Endodermal cell (in vitro differentiated cells): ENCODE measurements around the gene SREK1IP1. TPM values are rescaled to one million over a fixed set of nuclear protein-coding genes. Genes with fewer than 3 reads are reported as not detected.

Experiments
- DNase-seq: peaks from one replicate; pipeline ENCODE4 v3.0.0-alpha.2; 2017
- H3K27ac ChIP-seq: 2 replicates; pipeline ENCODE4 v1.5.1; 2013; ENCODE audit warnings: mild to moderate bottlenecking, low read depth, low read length, moderate library complexity
- H3K27me3 ChIP-seq: 2 replicates; pipeline ENCODE4 v1.6.1; 2013; ENCODE audit warnings: mild to moderate bottlenecking, low read length, moderate library complexity; ENCODE audit not compliant: insufficient read depth, control insufficient read depth, poor library complexity, severe bottlenecking
- H3K36me3 ChIP-seq: 2 replicates; pipeline ENCODE4 v1.7.0; 2013; ENCODE audit warnings: mild to moderate bottlenecking, low read length, moderate library complexity; ENCODE audit not compliant: control insufficient read depth, insufficient read depth
- H3K4me1 ChIP-seq: one replicate; pipeline ENCODE4 v1.7.0; 2013; ENCODE audit warnings: low read length; ENCODE audit not compliant: control insufficient read depth, insufficient read depth
- H3K4me3 ChIP-seq: 2 replicates; pipeline ENCODE4 v1.5.1; 2013; ENCODE audit warnings: mild to moderate bottlenecking, low read length, moderate library complexity
- H3K9ac ChIP-seq: 2 replicates; pipeline ENCODE4 v1.6.1; 2013; ENCODE audit warnings: mild to moderate bottlenecking, low read length, moderate library complexity; ENCODE audit not compliant: poor library complexity, severe bottlenecking; ENCODE audit errors: extremely low read depth
- H3K9me3 ChIP-seq: 2 replicates; pipeline ENCODE4 v1.6.1; 2013; ENCODE audit warnings: mild to moderate bottlenecking, low read length, moderate library complexity; ENCODE audit not compliant: control insufficient read depth
- H3K27ac Mint-ChIP-seq: 2 replicates; pipeline ENCODE4 v1.8.0; 2020; ENCODE audit warnings: mixed read lengths
- H3K27me3 Mint-ChIP-seq: 2 replicates; pipeline ENCODE4 v1.8.0; 2021; ENCODE audit warnings: mild to moderate bottlenecking, mixed read lengths; ENCODE audit not compliant: insufficient read depth
- H3K36me3 Mint-ChIP-seq: 2 replicates; pipeline ENCODE4 v1.8.0; 2020; ENCODE audit warnings: low read depth, mixed read lengths
- H3K4me1 Mint-ChIP-seq: 2 replicates; pipeline ENCODE4 v1.8.0; 2020; ENCODE audit warnings: mixed read lengths
- H3K4me3 Mint-ChIP-seq: 2 replicates; pipeline ENCODE4 v1.8.0; 2020; ENCODE audit warnings: mild to moderate bottlenecking, moderate library complexity, mixed read lengths
- H3K9me3 Mint-ChIP-seq: 2 replicates; pipeline ENCODE4 v1.8.0; 2020; ENCODE audit warnings: mild to moderate bottlenecking, mixed read lengths
- CTCF ChIP-seq: fragments of 200-600 bp; sonication (generic); conservative IDR thresholded peaks from 2 replicates; pipeline ENCODE4 v1.5.0; 2021; ENCODE audit warnings: antibody characterized with exemption, mild to moderate bottlenecking
- WGBS, 2 experiments: methylation state at CpG; one replicate each; pipeline versions ENCODE4 v1.1.5 to v1.1.7; 2013; ENCODE audit warnings: missing lambda C conversion rate in 2 of 2, mixed read lengths in 1 of 2; ENCODE audit not compliant: insufficient coverage in 1 of 2, insufficient read length in 1 of 2; 5-methylcytosine and 5-hydroxymethylcytosine counted together
- total RNA-seq, 2 donors: library from RNA; stranded (reverse); fragmentation: NEBNext Ultra II Directional in 1 of 2; extraction: Animal tissue kit (Norgen Biotek cat#: 25700) in 1 of 2; gene quantifications; 2 replicates in 1 of 2; 3 replicates in 1 of 2; pipeline ENCODE4 v1.2.1, GENCODE V29; 2021

SREK1IP1 gene
- total RNA-seq, 2 donors from 2014 or later: 51.6 to 55.1 TPM

GRCh38 chr5:64746446-64746845 is 22.0 kb downstream of the SREK1IP1 start:
- Histone ChIP-seq H3K9me3 (peaks cover 15% of the 10 kb centered on the region), H3K36me3 (peaks cover 80% of the 10 kb centered on the region), H3K9ac (no peak overlapping the region), H3K4me1 (peaks cover 16% of the 10 kb centered on the region), H3K27me3 (no peaks in the 10 kb centered on the region), H3K27ac (no peak overlapping the region), H3K4me3 (no peak overlapping the region)
- TF ChIP-seq CTCF: no peak
- no peak for DNase-seq
- no peak overlapping the region for H3K4me3 Mint-ChIP-seq
- peak overlapping the region; percentile 71 for H3K27ac Mint-ChIP-seq
- no peaks in the 10 kb centered on the region for H3K27me3 Mint-ChIP-seq
- H3K9me3 Mint-ChIP-seq: peaks cover 3% of the 10 kb centered on the region
- WGBS, 2 experiments: 82 to 96% methylated on average over 1 of the region's 1 CpG
- peaks cover 36% of the 10 kb centered on the region for H3K4me1 Mint-ChIP-seq
- peaks cover 48% of the 10 kb centered on the region for H3K36me3 Mint-ChIP-seq

GRCh38 chr5:64744914-64745313 is 23.6 kb downstream of the SREK1IP1 start:
- Histone ChIP-seq H3K27me3 (no peaks in the 10 kb centered on the region), H3K27ac (peak overlapping the region; percentile 33), H3K4me1 (peaks cover 16% of the 10 kb centered on the region), H3K4me3 (peak overlapping the region; percentile 6), H3K36me3 (peaks cover 81% of the 10 kb centered on the region), H3K9me3 (peaks cover 15% of the 10 kb centered on the region), H3K9ac (peak overlapping the region; percentile 45)
- TF ChIP-seq CTCF: no peak
- DNase-seq: peak; percentile 89
- Mint-ChIP-seq H3K4me1 (peaks cover 32% of the 10 kb centered on the region), H3K36me3 (peaks cover 46% of the 10 kb centered on the region), H3K27ac (peak overlapping the region; percentile 96), H3K27me3 (no peaks in the 10 kb centered on the region), H3K4me3 (peak overlapping the region; percentile 3), H3K9me3 (peaks cover 3% of the 10 kb centered on the region)
- 26 to 55% methylated on average over 1 of the region's 1 CpG for whole genome bisulfite sequencing, 2 experiments

GRCh38 chr5:64742821-64743220 is 25.7 kb downstream of the SREK1IP1 start:
- no peaks in the 10 kb centered on the region for H3K27me3 Mint-ChIP-seq
- Histone ChIP-seq H3K9me3 (peaks cover 6% of the 10 kb centered on the region), H3K36me3 (peaks cover 82% of the 10 kb centered on the region), H3K27ac (no peak overlapping the region), H3K4me1 (peaks cover 16% of the 10 kb centered on the region), H3K27me3 (no peaks in the 10 kb centered on the region), H3K4me3 (no peak overlapping the region), H3K9ac (no peak overlapping the region)
- H3K36me3 Mint-ChIP-seq: peaks cover 39% of the 10 kb centered on the region
- H3K4me1 Mint-ChIP-seq: peaks cover 32% of the 10 kb centered on the region
- no peak overlapping the region for H3K4me3 Mint-ChIP-seq
- no peak for DNase-seq
- H3K27ac Mint-ChIP-seq: peak overlapping the region; percentile 26
- peaks cover 3% of the 10 kb centered on the region for H3K9me3 Mint-ChIP-seq
- no peak for TF ChIP-seq CTCF
